A673 (cell line): ENCODE data around the gene BEST1.

ENCODE experiments used
- CTCF ChIP-seq: fragments of 300-800, 200-600 bp; sonication (generic); conservative IDR thresholded peaks from 2 replicates; pipeline ENCODE4 v1.5.1; 2017; ENCODE audit warnings: low read depth, mild to moderate bottlenecking, antibody characterized with exemption, low read length, moderate library complexity, mixed read lengths
- EZH2 ChIP-seq: fragments of 200-600 bp; sonication (generic); IDR thresholded peaks from 2 replicates; pipeline ENCODE4 v1.6.1; 2017; ENCODE audit warnings: borderline replicate concordance, low read depth, mild to moderate bottlenecking, mixed read lengths, antibody characterized with exemption, low read length; ENCODE audit not compliant: poor library complexity, severe bottlenecking

GRCh38 chr11:61907871-61908729 is 42.1 kb upstream of the BEST1 start:
- TF ChIP-seq CTCF = no peak
- no peak for TF ChIP-seq EZH2
